ENCODE data around the gene GSKIP.

GSKIP gene

GRCh38 chr14:96376093-96376492 lies 12.8 kb downstream of the GSKIP start:
- DNase-seq (ENCODE audit: low read depth in 2 of 2) = no peak

GRCh38 chr14:96380735-96381134 lies 17.4 kb downstream of the GSKIP start:
- no peak for DNase-seq (ENCODE audit: low read depth in 2 of 2)

DNA sequence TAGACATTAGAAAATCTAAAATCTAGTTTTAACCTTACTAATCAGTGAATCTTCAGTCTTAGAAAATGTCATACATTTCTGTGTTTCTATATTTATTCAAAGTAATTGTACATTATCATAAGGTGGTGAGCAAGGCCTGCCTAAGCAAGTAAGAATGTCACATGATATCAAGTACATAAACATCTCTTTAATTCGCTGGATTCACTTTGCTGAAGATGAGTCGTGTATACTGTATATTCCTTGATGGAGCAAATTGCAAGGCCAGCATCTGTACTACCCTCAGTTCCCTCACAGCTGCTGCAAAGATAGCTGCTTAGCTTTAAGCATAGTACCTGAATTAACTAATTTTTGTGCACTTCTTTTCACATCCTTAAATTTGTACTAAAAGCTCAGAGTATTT lies 20.1 kb downstream of the GSKIP start:
- no peak for DNase-seq (ENCODE audit: low read depth in 2 of 2)

GRCh38 chr14:96384053-96384452 lies 20.7 kb downstream of the GSKIP start:
- DNase-seq (ENCODE audit: low read depth in 2 of 2) = no peak

DNA sequence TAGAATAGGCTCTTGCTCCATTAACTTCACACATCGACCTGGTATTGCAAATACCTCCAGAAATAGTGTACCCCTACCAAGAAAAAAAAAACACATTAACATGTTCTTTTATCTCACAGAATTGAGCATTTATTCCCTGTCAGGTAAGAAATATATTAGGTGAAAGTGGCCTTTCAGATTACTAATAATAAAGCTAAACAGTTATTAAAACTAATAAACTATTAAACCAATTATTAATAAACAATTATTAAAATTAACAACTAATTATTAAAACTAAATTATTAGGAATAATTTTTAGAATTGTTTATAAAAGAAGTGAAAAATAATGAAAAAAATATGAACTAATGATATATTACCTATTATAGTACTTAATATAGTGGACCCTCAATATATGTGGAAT lies 21.4 kb downstream of the GSKIP start:
- no peak for DNase-seq (ENCODE audit: low read depth in 2 of 2)

GRCh38 chr14:96385385-96385784 lies 22.1 kb downstream of the GSKIP start:
- no peak for DNase-seq (ENCODE audit: low read depth in 2 of 2)

GRCh38 chr14:96390965-96391292 lies 27.6 kb downstream of the GSKIP start:
- no peak for DNase-seq (ENCODE audit: low read depth in 2 of 2)

DNA sequence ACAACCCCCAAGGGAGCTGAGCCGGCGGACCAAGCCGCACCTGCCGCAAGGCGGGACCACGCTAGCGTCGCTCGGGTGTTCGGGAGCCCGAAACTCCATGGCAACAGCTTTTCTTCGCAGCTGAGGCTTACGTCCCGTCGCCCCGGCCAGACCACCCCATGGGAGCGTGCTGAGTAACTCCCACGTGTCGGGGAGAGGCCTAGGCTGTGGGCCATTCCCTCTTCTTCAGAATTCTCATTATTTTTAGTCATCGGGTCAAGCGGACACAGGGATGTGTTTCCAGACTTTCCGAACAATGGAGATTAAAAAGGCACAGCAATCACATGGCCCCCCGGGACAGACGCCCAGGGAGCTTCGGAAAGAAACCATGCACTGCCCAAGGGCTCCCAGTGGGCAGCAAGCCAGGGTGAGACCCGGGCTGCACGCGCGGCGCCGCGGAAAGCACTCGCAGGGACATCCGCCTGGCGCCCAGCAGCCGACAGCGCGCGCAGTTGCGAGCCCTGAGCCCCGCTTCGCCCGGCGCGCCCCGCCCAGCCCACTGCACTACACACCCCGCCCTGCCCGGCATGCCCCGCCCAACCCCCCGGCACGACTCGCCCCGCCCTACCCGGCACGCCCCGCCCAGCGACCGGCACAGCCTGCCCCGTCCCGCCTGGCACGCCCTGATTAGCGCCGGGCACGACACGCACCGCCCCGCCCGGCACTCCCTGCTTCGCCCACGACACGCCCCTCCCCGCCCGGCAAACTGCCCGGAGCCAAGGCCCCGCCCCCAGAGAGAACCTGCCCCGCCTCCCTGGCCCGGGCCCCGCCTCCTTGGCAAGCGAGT lies 28.2 kb downstream of the GSKIP start:
- peak; percentile 98 to 99 for DNase-seq (ENCODE audit: low read depth in 2 of 2)

GRCh38 chr14:96393071-96393691 lies 29.9 kb downstream of the GSKIP start:
- no peak for DNase-seq (ENCODE audit: low read depth in 2 of 2)

GRCh38 chr14:96394047-96394815 lies 30.9 kb downstream of the GSKIP start:
- DNase-seq (ENCODE audit: low read depth in 2 of 2) = no peak

- no peak for DNase-seq (ENCODE audit: low read depth in 2 of 2)
Measured at GRCh38 chr14:96398432-96398831, 35.1 kb downstream of the GSKIP start.

DNA sequence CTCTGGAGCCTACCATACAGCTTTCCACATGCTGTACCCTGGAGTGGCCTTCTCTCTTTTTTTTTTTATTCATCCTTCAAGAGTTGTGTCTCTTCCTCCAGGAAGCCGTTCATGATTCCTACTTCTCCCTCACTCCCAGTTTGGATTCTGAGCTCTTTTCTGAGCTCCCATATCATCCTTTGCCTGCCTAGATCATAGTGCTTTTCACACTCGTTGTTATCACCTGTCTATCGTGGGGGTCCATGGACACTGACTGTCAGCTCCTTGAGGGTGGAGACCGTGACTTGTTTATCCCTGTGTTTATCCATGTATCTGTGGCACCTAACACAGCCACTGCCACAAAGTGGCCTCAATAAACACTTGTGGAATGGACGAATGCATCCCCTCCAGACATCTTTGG lies 35.6 kb downstream of the GSKIP start:
- no peak for DNase-seq (ENCODE audit: low read depth in 2 of 2)

GRCh38 chr14:96399405-96399804 lies 36.1 kb downstream of the GSKIP start:
- no peak for DNase-seq (ENCODE audit: low read depth in 2 of 2)

- DNase-seq (ENCODE audit: low read depth in 2 of 2) = no peak
Measured at GRCh38 chr14:96400495-96400894, 37.2 kb downstream of the GSKIP start.

DNA sequence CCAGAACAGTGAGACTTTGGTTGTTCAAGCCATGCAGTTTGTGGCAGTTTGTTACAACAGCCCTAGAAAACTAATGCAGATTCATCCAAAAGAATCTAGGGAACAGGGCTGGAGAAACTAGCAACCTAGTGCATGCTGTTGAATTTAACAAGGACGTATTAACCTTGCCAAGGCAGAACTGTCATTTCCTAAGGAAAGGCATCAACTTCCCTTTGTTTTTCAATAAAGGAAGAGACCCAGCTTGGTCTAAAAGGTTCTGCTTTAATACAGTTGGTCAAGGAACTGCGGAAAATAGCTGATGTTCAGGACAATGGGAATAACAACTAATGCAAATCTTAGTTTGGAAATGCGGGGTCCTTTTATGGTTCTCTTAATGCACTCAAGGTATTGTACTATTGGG lies 40.1 kb downstream of the GSKIP start:
- no peak for DNase-seq (ENCODE audit: low read depth in 2 of 2)

DNA sequence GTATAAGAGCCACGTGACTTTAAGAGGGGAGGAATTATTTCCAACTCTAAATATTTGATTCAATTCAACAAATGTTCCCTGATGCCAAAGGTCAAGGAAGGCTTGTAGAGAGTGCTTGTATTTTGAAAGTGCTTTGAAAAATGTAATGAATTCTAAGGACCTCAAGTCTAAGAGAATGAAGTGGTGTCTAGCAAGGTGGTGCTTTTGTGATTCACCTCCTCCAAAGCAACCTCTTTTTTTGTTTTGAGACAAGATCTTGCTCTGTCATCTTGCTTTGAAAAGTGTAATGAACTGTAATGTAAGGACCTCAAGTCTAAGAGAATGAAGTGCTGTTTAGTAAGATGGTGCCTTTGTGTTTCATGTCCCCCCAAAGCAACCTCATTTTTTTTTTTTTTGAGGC lies 42.4 kb downstream of the GSKIP start:
- DNase-seq (ENCODE audit: low read depth in 2 of 2) = no peak

DNA sequence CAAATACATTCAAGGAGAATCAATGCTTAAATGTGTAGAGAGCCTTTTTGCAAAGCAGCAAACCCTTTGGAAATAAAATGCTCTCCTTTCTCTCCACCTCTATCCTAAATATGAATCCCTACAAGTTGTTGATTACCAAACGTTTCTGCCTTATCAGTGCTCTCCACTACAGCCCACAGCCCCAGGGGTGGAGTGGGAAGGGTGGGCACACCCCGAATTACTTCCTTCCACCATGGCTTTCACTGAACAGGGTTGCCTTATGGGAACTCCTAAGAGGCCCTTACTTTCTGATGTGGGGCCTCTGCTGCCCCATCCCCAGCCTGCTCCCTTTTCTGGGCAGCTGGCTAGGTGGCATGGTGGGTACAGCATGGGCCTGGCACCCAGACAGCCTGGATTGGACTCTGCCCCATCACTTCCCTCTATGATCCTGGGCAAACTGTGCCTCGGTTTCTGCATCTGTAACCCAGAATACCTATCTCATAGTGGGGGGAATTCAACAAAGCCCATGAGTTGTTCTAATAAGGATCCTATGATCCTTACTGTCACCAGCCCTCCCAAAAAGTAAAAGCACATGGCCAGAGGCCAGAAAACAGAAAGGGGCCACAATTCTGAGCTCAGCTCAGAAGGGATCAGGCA lies 44.7 kb downstream of the GSKIP start:
- DNase-seq (ENCODE audit: low read depth in 2 of 2) = no peak

GRCh38 chr14:96408608-96409007 lies 45.3 kb downstream of the GSKIP start:
- no peak for DNase-seq (ENCODE audit: low read depth in 2 of 2)

GRCh38 chr14:96409701-96410100 lies 46.4 kb downstream of the GSKIP start:
- no peak for DNase-seq (ENCODE audit: low read depth in 2 of 2)

DNA sequence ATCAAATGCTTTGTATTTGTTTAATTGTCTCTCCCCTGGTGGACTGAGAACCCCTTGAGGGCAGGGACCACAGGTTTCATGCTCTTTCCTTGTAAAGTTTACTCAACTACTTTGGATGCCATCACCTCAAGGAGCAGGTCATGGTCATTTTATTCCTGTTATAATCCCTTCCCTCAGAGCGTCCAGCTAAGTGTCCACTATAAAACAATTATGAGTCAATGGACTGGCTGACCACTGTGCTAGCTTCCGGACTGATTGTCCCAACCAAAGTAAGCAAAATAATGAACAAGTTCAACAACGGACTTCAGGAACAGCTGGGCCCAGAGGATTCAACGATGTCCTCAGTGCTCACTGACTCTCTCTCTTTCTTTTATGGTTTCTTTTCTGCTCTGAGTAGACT lies 46.8 kb downstream of the GSKIP start:
- no peak for DNase-seq (ENCODE audit: low read depth in 2 of 2)

- DNase-seq (ENCODE audit: low read depth in 2 of 2) = no peak
Measured at GRCh38 chr14:96413526-96413925, 50.2 kb downstream of the GSKIP start.

DNA sequence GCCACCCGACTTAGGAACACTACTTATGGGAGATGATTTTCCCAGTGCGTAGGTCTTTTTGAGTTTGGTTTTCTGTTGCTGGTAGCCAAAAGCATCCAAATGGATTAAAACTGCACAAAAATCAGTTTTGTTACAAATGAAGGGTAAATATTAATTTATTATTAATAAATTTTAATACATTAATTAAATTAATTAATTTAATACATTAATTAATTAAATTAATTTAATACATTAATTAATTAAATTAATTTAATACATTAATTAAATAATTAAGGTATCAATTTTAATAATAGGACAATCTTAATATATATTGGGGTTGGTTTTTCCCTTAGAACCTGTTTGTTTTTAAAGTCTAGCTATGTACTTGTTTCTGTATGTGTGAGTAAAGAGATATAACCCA lies 52.2 kb downstream of the GSKIP start:
- DNase-seq (ENCODE audit: low read depth in 2 of 2) = no peak
